Measurements from ENCODE around the gene IL1RAP.

IL1RAP gene

GRCh38 chr3:190577225-190577624, 63.3 kb downstream of the IL1RAP start:
- TF ChIP-seq CTCF (conservative IDR thresholded peaks at IDR 0.05; ENCODE audit: control insufficient read depth, insufficient read depth, low read depth, low read length), result no peak
- no peak for DNase-seq (ENCODE audit: low read depth)
- no peak overlapping the region for H3K4me3 ChIP-seq (ENCODE audit: control insufficient read depth, low read depth, low read length)

DNA sequence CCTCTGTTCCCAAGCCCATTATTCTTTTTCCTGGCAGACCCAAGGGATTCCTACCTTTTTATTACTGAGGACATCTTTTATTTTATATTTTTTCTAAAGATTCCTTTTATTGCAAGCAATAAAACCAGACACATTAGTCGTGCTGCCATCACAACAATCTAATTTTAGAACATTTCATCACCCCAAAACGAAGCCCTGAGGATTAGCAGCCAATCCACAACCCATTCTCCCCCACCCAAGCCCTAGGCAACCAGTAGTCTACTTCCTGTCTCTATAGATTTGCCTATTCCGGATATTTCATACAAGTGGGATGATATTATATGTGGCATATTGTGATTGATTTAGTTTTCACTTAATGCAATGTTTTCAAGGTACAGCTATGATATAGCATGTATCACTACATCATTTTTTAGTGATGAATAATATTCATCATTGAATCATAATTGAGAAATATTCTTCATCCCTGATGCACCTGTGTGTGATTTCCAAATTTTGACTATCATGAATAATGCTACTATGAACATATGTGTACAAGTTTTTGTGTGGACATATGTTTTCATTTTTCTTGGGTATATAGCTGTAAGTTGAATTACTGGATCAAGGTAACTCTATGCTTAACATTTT, 65.7 kb downstream of the IL1RAP start:
- no peak for DNase-seq (ENCODE audit: low read depth)
- TF ChIP-seq CTCF (conservative IDR thresholded peaks at IDR 0.05; ENCODE audit: control insufficient read depth, insufficient read depth, low read depth, low read length), result no peak
- no peak overlapping the region for H3K4me3 ChIP-seq (ENCODE audit: control insufficient read depth, low read depth, low read length)

DNA sequence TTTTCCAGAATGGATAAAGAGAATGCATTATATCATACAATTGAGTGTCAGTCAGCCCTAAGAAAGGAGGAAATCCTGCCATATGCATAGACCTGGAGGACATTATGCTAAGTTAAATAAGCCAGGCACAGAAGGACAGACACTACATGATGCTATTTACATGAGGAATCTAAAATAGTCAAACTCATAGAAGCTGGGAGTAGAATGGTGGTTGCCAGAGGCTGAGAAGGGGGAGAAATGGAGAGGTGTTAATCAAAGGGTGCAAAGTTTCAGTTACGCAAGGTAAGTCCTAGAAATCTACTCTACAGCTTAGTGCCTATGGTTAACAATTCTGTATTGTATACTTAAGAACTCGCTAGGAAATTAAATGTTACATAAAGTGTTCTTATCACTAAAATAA, 66.5 kb downstream of the IL1RAP start:
- DNase-seq (ENCODE audit: low read depth), result no peak
- no peak overlapping the region for H3K4me3 ChIP-seq (ENCODE audit: control insufficient read depth, low read depth, low read length)
- TF ChIP-seq CTCF (conservative IDR thresholded peaks at IDR 0.05; ENCODE audit: control insufficient read depth, insufficient read depth, low read depth, low read length), result no peak

- no peak overlapping the region for H3K4me3 ChIP-seq (ENCODE audit: control insufficient read depth, low read depth, low read length)
- no peak for DNase-seq (ENCODE audit: low read depth)
- no peak for TF ChIP-seq CTCF (conservative IDR thresholded peaks at IDR 0.05; ENCODE audit: control insufficient read depth, insufficient read depth, low read depth, low read length)
These were observed 67.2 kb downstream of the IL1RAP start for GRCh38 chr3:190581041-190581541.

DNA sequence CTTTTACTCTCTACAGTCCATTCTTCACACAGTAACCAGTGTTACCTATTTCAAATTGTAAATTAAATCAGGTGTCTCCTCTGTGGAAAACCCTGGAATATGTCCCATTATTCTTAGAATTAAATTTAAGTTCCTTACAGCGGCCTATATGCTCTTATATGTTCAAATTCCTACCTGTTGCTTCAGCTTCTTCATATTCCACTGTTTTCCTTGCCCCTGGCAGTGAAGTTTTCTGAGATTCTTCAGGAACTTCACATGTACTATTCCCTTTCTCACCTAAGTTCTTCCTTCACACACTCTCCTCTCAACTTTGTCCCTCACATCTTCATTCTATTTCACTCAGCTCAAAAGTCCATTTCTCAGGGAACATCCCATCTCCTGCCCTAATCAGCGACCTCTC, 68.8 kb downstream of the IL1RAP start:
- no peak for DNase-seq (ENCODE audit: low read depth)
- no peak for TF ChIP-seq CTCF (conservative IDR thresholded peaks at IDR 0.05; ENCODE audit: control insufficient read depth, insufficient read depth, low read depth, low read length)

GRCh38 chr3:190585805-190586630, 72.1 kb downstream of the IL1RAP start:
- H3K4me3 ChIP-seq (ENCODE audit: control insufficient read depth, low read depth, low read length), result no peak overlapping the region
- TF ChIP-seq CTCF (conservative IDR thresholded peaks at IDR 0.05; ENCODE audit: control insufficient read depth, insufficient read depth, low read depth, low read length), result no peak
- DNase-seq (ENCODE audit: low read depth), result peak; percentile 98

More for the DNA sequence above, 68.8 kb downstream of the IL1RAP start:
- no peak overlapping the region for H3K4me3 ChIP-seq (ENCODE audit: control insufficient read depth, low read depth, low read length)

Measured in fibroblast of mammary gland (primary cell).